ENCODE results near the gene HTR2C.
"Not testable (repeated sequence)": the region's sequence is repeated elsewhere in the genome, so short reads cannot be mapped to it uniquely, and the experiment has no call there.

Gene HTR2C

DNA sequence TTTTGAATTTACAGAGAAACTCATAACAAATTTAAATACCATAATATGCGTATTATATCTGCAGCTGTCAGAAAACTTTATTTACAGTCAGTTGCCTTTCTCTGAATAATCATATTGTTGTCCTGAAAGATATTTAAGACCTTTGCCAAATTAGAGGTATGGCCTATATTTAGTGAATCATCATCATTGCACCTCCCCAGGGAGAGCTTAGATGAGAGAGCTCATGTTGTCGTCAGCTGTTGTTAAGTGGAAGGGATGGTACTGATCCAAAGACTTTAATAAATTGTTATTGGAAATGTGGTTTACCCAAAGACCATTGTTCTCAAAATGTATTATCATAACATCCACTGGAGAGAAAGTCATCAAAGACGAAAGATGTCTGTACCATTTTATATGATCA, 128.6 kb downstream of the HTR2C start:
- DNase-seq (ENCODE audit: low read depth, low spot score): no peak

DNA sequence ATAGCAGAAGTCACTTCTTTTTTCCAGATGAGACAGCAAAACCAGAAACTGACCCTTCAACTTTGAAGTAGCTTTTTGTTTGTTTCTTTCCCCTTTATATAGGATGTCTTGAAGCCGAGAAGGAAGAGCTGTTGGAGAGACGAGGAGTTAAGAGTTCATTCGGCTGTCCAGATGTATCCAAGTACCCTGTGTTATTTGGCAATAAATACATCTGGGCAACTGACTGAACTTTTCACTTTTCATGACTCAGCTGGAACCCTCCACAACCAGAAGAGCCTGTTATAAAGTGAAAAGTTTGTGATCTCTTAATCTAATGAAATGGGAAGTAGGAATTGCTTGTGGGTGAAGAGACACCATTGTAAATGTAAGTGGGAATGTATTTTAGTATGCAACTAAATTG, 131.2 kb downstream of the HTR2C start:
- no peak for DNase-seq (ENCODE audit: low read depth, low spot score)

DNA sequence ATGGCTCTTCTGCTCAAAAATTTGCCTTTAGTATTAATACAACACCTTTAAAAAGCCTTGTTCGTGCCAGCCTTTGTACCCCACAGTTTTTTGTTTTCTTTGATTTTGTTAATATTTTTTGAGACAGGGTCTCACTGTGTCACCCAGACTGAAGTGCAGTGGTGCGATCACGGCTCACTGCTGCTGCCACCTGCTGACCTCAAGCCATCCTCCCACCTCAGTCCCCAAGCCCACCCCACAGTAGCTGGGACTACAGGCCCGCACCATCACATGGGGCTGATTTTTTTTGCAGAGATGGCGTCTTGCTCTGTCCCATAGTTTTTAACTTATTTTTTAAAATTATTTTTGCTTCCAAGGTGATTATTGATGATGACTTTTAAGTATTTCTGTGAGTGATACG, 134.0 kb downstream of the HTR2C start:
- DNase-seq (ENCODE audit: low read depth, low spot score): no peak

DNA sequence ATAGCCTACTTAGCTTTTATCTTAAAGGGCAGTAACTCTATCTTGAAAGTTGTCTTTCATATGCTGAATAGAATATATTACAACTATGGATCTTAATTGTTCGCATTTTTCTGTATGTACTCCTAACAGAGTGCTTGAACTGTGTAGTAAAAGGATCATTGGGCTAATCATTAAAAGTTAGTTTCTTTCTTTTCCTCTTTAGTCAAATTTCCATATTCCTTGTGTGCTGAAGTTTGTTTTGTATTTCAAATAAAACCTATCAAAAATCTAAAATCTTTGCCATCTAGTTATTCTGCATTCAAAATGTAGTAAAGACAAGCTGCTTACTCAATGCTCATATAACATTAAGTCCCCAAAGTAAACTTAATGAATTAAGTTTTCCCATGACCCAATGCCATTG, 182.7 kb downstream of the HTR2C start:
- no peak for DNase-seq (ENCODE audit: low read depth, low spot score)

DNA sequence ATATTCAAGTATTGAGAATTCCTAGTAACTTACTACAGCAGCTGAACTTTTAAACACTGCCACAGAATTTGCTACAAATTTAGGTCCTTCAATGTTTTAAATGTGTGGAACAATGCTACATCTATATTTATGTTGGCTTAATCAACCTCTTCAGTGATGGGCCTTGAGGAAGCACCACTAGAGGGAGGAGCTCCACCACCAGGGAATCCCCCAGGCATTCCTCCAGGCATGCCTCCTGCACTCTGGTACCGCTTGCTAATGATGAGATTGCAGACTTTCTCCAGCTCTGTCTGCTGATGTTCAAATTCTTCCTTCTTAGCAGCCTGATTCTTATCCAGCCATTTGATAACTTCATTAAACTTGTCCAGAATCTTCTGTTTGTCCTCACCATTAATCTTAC, 190.8 kb downstream of the HTR2C start:
- no peak for DNase-seq (ENCODE audit: low read depth, low spot score)

DNA sequence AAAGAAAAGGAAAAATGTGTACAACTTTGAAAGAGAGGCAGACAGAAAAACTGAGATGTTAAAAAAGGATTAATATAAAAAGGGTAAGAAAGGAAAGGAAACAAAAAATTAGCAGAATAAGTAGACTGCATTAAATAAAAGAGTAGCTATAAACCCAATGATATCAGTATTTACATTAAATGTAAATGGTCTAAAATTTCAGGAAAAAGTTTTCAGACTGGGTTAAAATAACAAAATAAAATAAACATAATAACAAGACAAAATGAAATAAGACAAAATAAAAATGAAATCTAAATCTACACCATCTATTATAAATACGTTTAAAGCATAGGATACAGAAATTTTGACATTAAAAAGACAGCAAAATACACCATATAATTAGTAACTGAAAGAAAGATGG, 199.0 kb downstream of the HTR2C start:
- no peak for DNase-seq (ENCODE audit: low read depth, low spot score)

DNA sequence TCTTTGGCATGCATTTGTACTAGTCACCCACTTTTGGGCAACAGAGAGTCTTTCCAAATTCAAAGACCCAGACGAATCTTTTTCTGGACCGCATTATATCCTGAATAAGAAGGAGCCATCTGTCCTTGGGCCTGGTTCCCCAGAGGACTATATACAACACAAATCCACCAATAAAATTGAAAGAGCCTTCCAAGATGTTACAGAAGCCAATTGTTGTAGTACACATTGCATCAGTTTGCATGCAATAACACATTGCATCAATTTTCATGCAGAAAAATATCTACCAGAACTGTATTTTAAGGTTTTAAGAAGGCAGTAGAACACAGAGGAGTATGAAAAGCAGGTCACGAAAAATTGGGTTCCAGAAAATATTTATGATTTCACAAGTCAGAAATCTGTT, 203.2 kb downstream of the HTR2C start:
- DNase-seq (ENCODE audit: low read depth, low spot score): no peak

DNA sequence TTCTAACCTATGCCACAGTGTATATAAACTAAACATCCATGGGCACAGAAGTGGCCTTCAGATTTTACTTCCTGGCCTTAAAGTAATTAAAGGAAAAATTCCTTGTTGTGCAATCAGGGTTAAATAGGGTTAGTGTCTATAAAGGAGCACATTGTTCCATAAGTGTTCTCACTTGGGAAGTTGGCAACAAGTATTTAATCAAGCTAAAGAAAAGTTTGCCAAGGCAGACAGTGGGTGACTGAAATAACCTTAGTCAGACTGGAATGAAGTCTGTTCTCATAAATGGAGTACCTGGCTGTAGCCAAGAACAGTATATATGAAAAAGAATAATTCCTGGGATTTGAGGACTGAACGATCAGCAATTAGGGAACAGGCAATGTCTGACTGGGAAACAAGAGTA, 213.6 kb downstream of the HTR2C start:
- DNase-seq (ENCODE audit: low read depth, low spot score): no peak

DNA sequence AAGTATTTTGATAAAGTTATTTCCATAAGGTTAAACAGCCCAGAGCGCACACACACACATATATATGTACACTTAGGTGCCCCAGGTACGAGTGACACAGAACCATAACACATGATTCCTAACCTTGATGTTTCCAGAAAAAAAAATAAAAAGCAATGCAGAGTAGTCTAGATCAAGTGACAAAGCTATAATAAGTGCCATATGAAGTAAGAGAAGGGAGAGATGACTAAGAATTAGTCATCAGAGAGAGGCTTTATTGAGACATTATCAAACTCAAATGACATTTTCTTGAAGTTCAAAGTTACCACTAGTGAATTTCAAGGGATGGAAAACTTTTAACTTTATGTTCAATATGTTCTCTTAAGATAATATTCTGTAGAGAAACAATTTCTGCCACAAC, 215.0 kb downstream of the HTR2C start:
- no peak for DNase-seq (ENCODE audit: low read depth, low spot score)

DNA sequence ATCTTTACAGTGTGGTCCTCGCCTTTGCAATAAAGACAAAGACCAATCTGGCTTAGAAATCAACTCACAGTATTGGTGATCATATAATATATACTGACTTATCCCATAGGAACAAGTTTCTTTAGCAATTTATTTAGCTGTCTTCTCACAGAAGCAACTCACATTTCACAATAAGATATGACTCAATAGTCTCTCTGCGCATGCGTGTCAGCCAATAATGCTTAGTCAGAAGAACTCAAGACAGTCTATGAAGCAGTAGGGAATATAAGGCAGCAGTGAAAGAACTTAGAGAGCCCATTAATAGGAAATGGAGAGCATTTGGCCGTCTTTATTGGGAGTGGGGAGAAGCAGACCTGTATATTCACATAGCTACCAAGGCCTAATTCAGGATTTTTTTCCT, 216.8 kb downstream of the HTR2C start:
- no peak for DNase-seq (ENCODE audit: low read depth, low spot score)

DNA sequence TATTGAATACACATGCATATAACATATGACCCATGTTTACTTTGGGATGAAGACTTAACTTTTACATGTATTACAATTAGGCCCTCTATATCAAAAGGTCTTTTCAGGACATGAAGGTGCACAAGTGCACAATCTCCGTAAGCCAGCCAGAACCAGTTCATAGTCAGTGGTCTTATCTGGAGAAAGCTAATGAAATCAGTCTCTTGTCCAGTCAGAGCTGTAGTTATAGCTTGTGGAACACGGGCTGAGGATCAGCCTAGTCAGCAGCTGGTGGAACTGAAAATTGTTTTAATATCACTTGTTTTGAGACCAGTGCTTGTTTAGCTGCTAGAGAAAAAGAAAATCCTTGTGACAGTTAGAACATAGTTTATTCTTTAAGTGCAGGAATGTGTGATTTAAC, 235.6 kb downstream of the HTR2C start:
- no peak for DNase-seq (ENCODE audit: low read depth, low spot score)

DNA sequence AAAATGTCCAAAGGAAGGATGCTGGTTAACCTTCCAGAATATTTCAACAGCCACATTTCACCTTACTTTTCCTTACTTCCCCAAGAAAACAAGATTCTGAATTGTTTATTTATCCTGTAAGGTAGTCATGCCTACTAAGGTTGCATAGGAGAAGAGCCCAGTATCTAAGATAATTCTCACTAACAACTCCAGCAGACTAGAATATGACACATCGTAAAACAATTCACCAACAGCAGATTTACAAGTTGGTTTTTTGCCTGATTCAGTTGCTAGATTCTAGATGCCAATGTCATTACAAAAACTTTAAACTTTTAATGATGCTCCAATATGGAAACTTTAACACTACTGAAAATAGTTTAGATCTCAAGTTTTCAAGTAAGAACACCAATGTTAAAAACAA, 257.2 kb downstream of the HTR2C start:
- no peak for DNase-seq (ENCODE audit: low read depth, low spot score)

DNA sequence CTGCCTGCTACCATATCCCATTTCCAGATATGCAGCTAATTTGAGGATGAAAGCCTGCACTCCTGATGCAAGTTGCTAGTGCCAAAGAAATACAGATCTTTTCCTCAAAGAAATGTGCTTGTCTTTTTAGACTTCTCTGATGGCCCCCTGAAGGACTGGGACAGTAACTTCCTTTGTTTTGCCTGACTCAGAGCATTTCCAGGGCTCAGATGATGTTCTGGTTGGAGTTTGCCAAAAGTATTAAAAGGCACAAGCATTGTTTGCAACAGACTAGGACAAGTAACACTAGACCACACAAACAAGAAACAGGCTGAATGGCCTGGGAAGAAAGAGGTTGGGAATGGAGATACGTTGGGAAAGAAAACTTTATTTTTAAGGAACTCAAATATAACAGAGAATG, 258.3 kb downstream of the HTR2C start:
- DNase-seq (ENCODE audit: low read depth, low spot score): no peak

DNA sequence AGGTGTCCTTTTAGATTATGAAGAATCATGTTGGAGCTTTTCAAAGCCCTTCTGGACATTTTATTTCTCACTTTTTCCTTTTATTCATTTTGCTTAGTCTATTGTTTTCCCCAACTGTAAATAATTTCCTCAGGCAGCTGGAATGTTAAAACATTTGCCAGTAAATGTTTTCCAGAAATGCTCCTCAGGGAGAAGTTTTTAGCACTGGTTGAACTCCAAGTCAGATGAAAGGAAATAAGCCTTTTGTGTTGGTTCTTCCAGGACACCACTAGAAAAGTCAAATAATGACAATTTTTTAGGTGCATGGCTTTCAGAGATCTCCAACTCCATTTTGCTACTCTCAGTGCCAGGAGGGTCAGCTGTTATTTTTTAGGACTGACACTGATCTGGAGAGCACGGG, 305.6 kb downstream of the HTR2C start:
- no peak for DNase-seq (ENCODE audit: low read depth, low spot score)

DNA sequence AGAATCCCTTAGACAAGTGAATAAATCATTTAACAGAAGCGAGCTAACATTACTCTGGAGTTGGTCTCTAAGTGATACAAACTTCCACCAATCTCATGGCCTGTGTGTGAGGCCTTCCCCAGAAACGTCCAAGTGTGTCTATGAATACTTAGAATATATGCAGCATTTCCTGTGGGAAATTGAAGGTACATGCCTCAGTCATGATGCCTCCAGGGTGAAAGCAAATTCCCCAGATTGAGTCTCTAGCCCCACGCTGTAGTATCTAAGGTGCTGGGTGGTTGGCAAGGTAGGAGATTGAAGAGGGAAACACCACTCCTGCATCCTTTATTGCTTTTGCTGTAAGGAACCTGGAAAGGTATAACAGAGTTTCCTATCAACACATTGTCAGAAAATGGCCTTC, 319.7 kb downstream of the HTR2C start:
- no peak for DNase-seq (ENCODE audit: low read depth, low spot score)

DNA sequence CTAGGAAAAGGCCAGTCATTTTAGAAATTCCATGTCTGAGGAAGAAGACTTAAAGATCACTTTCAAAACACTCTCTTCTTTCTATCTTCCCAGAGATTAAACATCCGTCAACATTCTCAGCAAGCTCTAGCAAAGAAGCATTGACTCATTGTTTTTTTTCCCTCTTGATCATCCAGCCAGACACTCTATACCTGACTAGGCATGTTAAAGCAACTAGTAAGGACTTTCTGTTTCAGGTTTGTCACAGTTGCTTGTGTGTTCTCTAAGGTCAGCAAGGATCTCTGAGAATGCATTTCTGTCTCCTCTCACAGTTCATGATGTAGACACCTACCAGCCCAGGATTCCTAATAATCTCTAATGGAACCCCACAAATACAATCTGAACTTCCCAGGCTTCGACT, 321.4 kb downstream of the HTR2C start:
- DNase-seq (ENCODE audit: low read depth, low spot score): no peak

DNA sequence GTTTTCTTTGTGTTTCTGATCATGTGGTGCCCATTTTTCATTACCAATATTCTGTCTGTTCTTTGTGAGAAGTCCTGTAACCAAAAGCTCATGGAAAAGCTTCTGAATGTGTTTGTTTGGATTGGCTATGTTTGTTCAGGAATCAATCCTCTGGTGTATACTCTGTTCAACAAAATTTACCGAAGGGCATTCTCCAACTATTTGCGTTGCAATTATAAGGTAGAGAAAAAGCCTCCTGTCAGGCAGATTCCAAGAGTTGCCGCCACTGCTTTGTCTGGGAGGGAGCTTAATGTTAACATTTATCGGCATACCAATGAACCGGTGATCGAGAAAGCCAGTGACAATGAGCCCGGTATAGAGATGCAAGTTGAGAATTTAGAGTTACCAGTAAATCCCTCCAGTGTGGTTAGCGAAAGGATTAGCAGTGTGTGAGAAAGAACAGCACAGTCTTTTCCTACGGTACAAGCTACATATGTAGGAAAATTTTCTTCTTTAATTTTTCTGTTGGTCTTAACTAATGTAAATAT, 323.2 kb downstream of the HTR2C start:
- no peak for DNase-seq (ENCODE audit: low read depth, low spot score)

DNA sequence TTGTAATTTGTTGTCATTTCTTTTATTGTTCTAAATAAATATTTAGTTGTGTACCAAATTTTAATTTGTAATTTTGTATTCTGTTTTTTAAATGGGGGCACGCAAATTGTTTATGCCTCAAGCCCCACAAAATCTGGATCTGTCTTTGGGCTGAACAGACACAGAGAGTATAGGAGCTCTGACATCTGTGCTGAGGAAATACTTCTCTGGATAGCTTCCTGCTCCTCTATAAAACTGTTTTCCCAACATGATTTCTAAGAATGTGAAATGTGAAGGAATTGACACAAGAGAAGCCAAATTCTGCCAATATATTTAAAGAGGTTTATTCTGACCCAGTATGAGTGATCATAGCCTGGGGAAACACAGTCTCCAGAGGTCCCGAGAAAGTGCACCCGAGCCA, 340.5 kb downstream of the HTR2C start:
- no peak for DNase-seq (ENCODE audit: low read depth, low spot score)

DNA sequence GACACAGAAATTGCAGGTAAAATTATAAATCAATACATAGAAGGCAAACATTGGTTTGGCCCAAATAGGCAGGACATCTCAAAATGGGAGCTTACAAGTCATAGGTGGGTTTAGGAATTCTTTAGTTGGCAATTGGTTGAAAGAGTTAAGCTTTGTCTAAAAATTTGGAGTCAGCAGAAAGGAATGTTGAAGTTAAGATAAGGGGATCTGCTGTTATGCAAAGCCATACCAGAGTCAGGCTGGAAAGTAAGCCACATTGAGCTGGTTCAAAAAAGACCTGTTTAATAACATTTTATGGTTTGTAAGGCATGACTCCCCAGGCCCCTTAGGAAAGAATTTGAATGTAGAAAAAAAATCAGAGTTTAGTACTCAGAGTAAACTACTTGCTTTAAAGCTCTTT, 341.0 kb downstream of the HTR2C start:
- DNase-seq (ENCODE audit: low read depth, low spot score): no peak

DNA sequence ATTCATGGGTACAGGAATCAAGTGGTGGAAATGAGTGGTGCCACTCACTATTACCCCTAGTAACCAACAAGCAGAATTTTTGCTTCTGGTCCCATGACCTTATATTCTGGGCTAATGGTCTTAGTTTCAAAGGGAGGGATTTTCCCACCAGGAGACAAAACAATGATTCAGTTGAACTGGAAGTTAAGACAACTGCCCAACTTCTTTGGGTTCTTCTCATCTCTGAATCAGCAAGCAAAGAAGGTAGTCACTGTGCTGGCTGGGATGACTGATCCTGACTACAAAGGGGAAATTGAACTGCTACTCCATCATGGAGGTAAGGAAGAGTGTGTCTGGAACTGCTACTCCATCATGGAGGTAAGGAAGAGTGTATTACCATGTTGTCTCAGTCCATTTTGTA, 346.3 kb downstream of the HTR2C start:
- no peak for DNase-seq (ENCODE audit: low read depth, low spot score)

DNA sequence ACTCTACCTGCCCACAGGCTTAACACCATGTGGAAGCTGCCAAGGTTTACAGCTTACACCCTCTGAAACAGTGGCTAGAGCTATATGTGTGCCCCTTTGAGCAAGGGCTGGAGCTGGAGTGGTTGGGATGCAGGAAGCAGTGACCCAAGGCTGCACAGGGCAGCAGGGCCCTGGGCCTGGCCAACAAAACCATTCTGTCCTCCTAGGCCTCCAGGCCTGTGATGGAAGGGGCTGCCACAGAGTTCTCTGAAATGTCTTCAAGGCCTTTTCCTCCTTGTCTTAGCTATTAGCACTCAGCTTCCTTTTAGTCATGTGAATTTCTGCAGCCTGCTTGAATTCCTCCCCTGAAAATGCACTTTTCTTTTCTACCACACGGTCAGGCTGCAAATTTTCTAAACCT, 348.7 kb downstream of the HTR2C start:
- no peak for DNase-seq (ENCODE audit: low read depth, low spot score)

DNA sequence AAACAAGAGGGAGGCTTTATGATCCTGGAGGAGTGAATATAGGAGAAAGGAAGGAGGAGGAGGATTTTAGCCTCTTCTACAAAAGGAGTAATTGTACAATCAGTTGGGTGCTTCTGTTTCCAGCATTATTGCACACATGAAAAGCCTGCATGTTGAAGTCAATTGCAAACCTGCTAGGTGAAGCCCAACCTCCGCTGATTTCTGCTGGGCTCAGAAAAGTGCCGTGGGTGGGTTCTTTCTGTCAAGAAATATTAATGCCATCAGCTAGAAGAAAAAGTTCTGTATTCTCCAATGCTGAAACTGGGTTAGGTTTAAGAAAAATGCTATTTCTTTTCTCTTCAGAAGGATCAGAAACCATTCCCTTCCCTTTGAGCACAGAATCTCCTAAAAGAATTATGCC, 349.4 kb downstream of the HTR2C start:
- DNase-seq (ENCODE audit: low read depth, low spot score): not testable (repeated sequence)

DNA sequence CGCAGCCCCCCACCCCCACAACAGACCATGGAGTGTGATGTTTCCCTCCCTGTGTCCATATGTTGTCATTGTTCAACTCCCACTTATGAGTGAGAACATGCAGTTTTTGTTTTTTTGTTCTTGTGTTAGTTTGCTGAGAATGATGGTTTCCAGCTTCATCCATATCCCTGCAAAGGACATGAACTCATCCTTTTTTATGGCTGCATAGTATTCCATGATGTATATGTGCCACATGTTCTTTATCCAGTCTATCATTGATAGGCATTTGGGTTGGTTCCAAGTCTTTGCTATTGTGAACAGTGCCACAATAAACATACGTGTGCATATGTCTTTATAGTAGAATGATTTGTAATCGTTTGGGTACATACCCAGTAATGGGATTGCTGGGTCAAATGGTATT, 353.2 kb downstream of the HTR2C start:
- not testable (repeated sequence) for DNase-seq (ENCODE audit: low read depth, low spot score)

DNA sequence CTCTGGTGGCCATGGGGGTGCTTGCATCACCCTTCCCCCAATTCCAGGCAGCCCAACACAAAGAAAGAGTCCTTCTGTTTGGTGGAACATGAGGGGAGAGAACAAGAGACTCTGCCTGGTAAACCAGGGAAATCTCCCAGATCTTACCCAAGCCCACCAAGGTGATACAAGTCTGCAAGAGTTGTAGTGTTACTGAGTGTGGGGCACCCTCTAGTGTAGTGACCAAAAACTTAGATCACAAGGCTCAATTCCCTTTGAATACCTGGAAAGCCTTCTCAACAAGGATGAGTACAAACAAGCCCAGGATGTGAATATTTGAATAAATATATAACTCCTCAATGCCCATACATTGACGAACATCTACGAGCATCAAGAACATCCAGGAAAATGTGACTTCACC, 368.8 kb downstream of the HTR2C start:
- DNase-seq (ENCODE audit: low read depth, low spot score): no peak
